GM18873 (cell line): Measurements from ENCODE around the gene SLC7A11.
A peak's percentile ranks its signal among the peaks of the same experiment; 100 is the strongest.
"Not testable (repeated sequence)": the region's sequence is repeated elsewhere in the genome, so short reads cannot be mapped to it uniquely, and the experiment has no call there.

Source experiments
- ATAC-seq: cut with Tn5 transposase; IDR thresholded peaks from one replicate; pipeline ENCODE4 v1.9.1; 2021; ENCODE audit warnings: mild to moderate bottlenecking, moderate library complexity, moderate number of reproducible peaks; ENCODE audit not compliant: unreplicated experiment, low FRiP score

The SLC7A11 gene

DNA sequence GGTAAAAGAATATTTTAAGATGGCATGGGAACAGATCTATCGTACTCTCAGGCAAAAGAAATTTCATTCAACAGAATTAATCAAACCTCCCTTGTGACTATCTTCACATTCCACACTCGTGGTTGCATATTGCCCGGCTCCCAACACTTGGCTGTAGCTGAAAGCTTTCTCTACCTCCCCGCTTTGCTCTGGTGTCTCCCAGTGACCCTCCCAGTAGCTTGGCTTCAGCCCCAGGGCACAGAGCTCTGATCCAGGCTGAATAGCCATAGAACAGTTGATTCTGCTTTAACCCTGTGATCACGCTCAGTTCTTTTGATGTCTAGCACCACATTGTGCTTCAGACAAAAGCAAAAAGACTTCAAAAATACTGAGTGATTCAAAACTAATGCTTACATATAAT is 24.6 kb downstream of the SLC7A11 start:
- ATAC-seq: no peak

- ATAC-seq: no peak
Measured at GRCh38 chr4:138216272-138216867, 25.8 kb downstream of the SLC7A11 start.

- not testable (repeated sequence) for ATAC-seq
Measured at GRCh38 chr4:138210576-138210975, 31.6 kb downstream of the SLC7A11 start.

GRCh38 chr4:138209094-138209493 is 33.1 kb downstream of the SLC7A11 start:
- no peak for ATAC-seq

DNA sequence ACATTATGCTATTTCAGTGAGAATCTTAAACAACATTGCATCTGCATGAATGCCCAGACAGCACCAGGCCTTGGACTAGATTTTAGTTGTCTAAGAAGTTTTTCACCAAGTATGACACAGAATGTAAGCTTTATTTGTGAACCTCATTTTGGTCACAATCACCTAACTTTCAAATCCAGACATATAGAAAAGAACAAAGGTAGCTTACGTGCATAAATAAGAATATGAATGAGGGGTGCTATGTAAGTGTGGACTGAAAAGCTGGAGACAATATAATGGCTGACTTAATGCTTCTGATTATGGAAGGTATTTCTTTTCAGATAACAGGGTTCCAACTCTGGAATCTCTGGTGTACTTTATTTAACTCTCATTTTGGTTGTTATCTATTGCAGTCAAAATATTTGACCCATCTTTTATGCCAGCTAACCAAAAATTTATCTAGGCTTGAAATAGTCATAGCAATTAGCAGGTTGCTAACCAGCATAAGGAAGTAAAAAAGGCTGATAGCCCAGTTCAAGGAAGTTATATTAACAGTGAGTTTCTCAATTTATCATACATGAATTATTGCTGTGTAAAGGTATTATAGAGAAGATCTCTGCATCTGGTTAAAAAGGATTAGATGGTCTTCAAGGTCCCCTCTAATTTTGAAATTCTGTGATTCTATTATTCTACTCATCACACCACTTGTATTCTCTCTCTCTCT is 36.5 kb downstream of the SLC7A11 start:
- no peak for ATAC-seq

GRCh38 chr4:138204507-138204906 is 37.6 kb downstream of the SLC7A11 start:
- ATAC-seq: no peak

DNA sequence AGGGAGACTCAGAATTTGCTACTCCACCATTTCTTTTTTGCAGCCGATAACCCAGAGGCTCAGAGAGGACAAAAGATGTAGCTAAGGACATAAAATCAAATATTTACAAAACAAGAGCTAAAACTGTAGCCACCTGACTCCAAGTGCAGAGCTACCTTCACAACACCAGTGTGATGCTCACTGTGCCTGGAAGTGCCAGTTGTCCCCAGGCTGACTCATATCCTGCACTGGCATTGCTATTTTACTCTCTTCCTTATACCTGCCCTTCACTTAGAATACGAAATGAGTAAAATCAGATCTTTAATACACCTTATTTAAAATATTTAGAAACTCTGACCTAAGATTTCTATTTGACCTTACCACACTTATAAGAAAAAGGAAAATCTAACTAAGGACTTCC is 39.5 kb downstream of the SLC7A11 start:
- ATAC-seq: no peak

GRCh38 chr4:138200236-138200590 is 41.9 kb downstream of the SLC7A11 start:
- ATAC-seq: no peak

DNA sequence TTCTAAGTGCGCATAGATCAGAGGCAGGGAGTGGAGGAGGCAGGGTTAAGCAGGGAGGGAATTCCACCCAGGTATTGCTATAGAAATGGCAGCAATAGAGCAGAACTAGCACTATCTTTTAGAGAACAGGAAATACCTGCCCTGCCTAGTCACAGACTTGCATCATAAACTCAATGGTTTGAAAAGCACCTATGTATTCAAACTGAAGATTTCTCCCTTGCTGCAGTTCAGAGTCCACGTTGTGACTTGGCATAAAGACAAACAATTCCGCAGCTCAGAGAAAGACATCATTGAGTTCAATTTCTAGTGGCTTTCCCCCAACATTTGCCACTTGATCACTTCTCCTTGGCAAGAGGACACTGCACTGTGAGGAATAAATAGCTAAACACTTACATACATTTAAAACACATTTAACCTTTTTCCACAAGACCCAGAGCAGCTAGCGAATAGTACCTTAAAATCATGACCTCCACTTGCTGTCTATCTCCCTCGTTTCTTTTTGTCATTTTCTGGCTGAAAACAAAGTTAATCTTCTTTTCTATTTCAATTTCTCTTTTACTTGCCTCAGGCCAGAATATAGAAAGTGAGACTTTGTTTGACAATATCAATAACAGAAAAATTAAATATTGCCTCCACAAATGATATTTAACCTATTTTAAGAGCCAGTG is 42.4 kb downstream of the SLC7A11 start:
- no peak for ATAC-seq

GRCh38 chr4:138196153-138196552 is 46.0 kb downstream of the SLC7A11 start:
- ATAC-seq: no peak

DNA sequence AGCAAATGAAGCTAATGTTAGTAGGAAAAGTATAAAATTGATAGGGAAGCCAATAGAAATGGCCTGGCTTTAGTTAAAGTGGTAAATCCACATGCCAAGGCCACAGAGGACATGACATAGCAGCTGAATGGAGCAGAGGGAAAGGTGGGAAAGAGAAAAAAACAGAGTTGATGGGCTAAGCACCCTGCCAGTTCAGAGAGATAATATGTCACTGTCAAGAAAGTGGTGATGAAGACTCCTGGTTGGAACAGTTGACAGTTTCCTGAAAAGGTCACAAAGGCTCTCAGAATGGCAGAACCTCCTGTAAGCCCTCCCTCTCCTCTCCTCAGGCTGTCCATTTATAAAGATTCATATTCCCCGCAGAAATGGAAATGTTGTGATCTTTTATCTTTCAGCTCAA is 48.2 kb downstream of the SLC7A11 start:
- ATAC-seq: no peak

DNA sequence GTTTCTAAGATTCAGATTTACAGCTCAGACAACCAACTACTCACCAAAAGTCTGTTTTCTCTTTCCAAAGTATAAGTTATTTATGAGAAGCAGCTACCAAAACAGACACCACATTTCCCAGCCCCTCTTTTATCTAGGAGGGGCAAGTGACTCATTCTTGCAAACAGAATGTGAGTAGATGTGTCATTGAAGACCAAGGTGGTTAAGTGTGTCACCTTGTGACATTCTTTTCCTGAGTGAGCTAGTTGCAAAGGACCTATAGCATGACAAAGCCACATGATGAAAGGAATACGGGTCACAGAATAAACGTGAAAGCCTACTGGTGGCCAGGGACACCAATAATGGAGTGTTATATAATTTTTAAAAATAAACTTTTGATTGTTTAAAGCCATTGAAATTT is 50.0 kb downstream of the SLC7A11 start:
- no peak for ATAC-seq

GRCh38 chr4:138190452-138190858 is 51.7 kb downstream of the SLC7A11 start:
- ATAC-seq: peak; percentile 99

DNA sequence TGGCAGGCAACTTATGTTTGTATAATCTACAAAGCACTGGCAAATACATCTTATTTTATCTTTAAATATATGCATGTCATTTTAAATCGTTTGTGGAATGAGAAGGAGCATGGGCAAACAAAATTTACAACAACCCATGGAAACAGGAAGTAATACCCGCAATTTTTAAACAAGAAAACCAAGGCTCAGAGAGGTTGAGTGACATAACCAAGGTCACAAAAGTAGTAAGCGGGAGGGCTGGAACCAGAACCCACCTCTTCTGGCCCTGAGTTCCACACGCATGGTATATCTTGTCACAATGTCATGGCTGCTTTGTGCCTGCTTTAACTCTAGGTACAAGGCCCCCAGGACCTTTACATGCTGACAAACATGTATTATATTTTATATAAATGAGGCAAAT is 52.9 kb downstream of the SLC7A11 start:
- no peak for ATAC-seq

- no peak for ATAC-seq
Measured at GRCh38 chr4:138188406-138189084, 53.6 kb downstream of the SLC7A11 start.

- ATAC-seq: no peak
Measured at GRCh38 chr4:138185859-138186645, 56.1 kb downstream of the SLC7A11 start.

- no peak for ATAC-seq
Measured at GRCh38 chr4:138184886-138185285, 57.3 kb downstream of the SLC7A11 start.

DNA sequence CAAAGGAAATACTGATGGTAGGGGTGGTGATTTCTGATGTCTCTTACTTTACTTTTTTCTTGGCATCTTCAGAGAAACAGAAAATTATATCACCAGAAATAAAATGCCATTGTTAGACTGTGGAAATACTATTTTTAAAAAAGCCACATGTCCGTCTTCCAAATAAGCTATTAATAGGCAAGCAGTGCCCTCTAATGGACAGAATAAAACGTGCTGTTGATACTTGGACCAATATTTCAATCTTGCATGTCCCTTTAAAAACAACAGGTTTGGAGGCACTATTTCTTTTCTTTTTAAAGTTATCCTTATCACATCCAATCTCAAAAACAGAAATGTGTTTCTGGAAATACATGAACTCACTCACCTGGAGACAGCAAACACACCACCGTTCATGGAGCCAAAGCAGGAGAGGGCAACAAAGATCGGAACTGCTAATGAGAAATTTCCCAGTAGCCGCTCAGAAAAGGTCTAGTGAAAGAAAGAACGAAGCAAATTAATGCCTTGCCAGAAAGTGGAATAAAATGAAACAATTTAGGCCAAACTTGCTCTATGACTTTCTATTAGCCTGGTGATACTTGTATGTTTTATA is 59.2 kb downstream of the SLC7A11 start:
- ATAC-seq: no peak

DNA sequence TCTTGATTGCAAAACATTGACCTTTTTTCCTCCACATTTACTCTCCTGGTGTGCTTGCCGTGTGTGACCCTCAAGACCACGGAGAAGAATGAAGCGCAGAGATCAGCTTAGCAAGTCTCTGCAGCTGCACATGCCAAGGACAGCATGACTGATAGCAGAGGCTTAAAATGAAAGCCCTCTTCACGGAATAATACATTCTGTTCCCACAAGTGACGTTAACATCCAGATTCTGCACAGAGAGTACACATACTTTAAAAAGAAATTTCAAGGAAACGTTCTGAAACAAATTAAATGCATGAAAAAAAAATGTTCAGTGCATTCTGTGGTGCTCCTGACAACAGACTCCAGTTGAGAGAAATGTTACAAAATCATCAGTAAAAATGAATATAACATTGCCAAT is 60.9 kb downstream of the SLC7A11 start:
- no peak for ATAC-seq

GRCh38 chr4:138178566-138178965 is 63.6 kb downstream of the SLC7A11 start:
- ATAC-seq: no peak
